Endometrium (tissue), 2 donors: ENCODE measurements around the gene ELOVL5.

Experiments
- FAIRE-seq: peaks from 2 replicates; lab custom pipeline; 2012; peaks lifted over from hg19 to GRCh38; lab: Jason Lieb, UNC
- donor health status: control.
- donor health status: control.

The ELOVL5 gene

GRCh38 chr6:53269827-53270226 is 78.9 kb downstream of the ELOVL5 start:
- no peak for FAIRE-seq

- FAIRE-seq, result no peak
Observed at GRCh38 chr6:53268858-53269608, 79.7 kb downstream of the ELOVL5 start.

- FAIRE-seq, result no peak
Observed at GRCh38 chr6:53266553-53267090, 82.1 kb downstream of the ELOVL5 start.

- no peak for FAIRE-seq
Observed at GRCh38 chr6:53264915-53265607, 83.7 kb downstream of the ELOVL5 start.

GRCh38 chr6:53264337-53264736 is 84.4 kb downstream of the ELOVL5 start:
- no peak for FAIRE-seq

GRCh38 chr6:53263917-53264316 is 84.8 kb downstream of the ELOVL5 start:
- no peak for FAIRE-seq

- FAIRE-seq, result no peak
Observed at GRCh38 chr6:53259860-53260580, 88.7 kb downstream of the ELOVL5 start.

- no peak for FAIRE-seq
Observed at GRCh38 chr6:53258774-53259155, 90.0 kb downstream of the ELOVL5 start.

- FAIRE-seq, result no peak
Observed at GRCh38 chr6:53258076-53258773, 90.5 kb downstream of the ELOVL5 start.

GRCh38 chr6:53257533-53257932 is 91.2 kb downstream of the ELOVL5 start:
- no peak for FAIRE-seq

GRCh38 chr6:53257001-53257400 is 91.7 kb downstream of the ELOVL5 start:
- no peak for FAIRE-seq

- no peak for FAIRE-seq
Observed at GRCh38 chr6:53252177-53252692, 96.5 kb downstream of the ELOVL5 start.

GRCh38 chr6:53251033-53251672 is 97.6 kb downstream of the ELOVL5 start:
- no peak for FAIRE-seq

GRCh38 chr6:53250176-53251032 is 98.3 kb downstream of the ELOVL5 start:
- FAIRE-seq, result no peak

- FAIRE-seq, result no peak
Observed at GRCh38 chr6:53246924-53247323, 101.8 kb downstream of the ELOVL5 start.

GRCh38 chr6:53244958-53245357 is 103.8 kb downstream of the ELOVL5 start:
- no peak for FAIRE-seq

- FAIRE-seq, result no peak
Observed at GRCh38 chr6:53244399-53244931, 104.3 kb downstream of the ELOVL5 start.

GRCh38 chr6:53241938-53242337 is 106.8 kb downstream of the ELOVL5 start:
- no peak for FAIRE-seq

GRCh38 chr6:53240761-53241160 is 108.0 kb downstream of the ELOVL5 start:
- FAIRE-seq, result no peak

- no peak for FAIRE-seq
Observed at GRCh38 chr6:53240139-53240538, 108.6 kb downstream of the ELOVL5 start.
